Neural progenitor cell (in vitro differentiated cells): ENCODE measurements around the gene ARHGAP15. TPM values are rescaled to one million over a fixed set of nuclear protein-coding genes. Genes with fewer than 3 reads are reported as not detected.

ENCODE experiments used
- DNase-seq: peaks from one replicate; pipeline ENCODE4 v3.0.0-alpha.2; 2016; ENCODE audit warnings: low spot score
- H2AFZ ChIP-seq: fragments of 200-600 bp; sonication (generic); replicated peaks from 2 replicates; pipeline ENCODE4 v1.6.1; 2016; ENCODE audit warnings: antibody characterized with exemption
- H3F3A ChIP-seq: fragments of 200-600 bp; sonication (generic); 2 replicates; pipeline ENCODE4 v1.6.1; 2016; ENCODE audit warnings: antibody characterized with exemption, low read depth
- H3K27ac ChIP-seq: fragments of 200-600 bp; sonication (generic); 2 replicates; pipeline ENCODE4 v1.5.1; 2016; ENCODE audit warnings: mild to moderate bottlenecking
- H3K27me3 ChIP-seq: fragments of 200-600 bp; sonication (generic); 2 replicates; pipeline ENCODE4 v1.6.1; 2016; ENCODE audit warnings: mild to moderate bottlenecking, moderate library complexity
- H3K36me3 ChIP-seq: fragments of 200-600 bp; sonication (generic); 2 replicates; pipeline ENCODE4 v1.5.1; 2016
- H3K4me1 ChIP-seq: fragments of 200-600 bp; sonication (generic); 2 replicates; pipeline ENCODE4 v1.6.1; 2016; ENCODE audit warnings: mixed run types
- H3K4me2 ChIP-seq: fragments of 200-600 bp; sonication (generic); 2 replicates; pipeline ENCODE4 v1.6.1; 2016
- H3K4me3 ChIP-seq: fragments of 200-600 bp; sonication (generic); 2 replicates; pipeline ENCODE4 v1.5.1; 2016
- H3K79me2 ChIP-seq: fragments of 200-600 bp; sonication (generic); 2 replicates; pipeline ENCODE4 v1.6.1; 2016; ENCODE audit warnings: low read depth
- H3K9ac ChIP-seq: fragments of 200-600 bp; sonication (generic); 2 replicates; pipeline ENCODE4 v1.6.1; 2016
- H3K9me3 ChIP-seq: fragments of 200-600 bp; sonication (generic); 2 replicates; pipeline ENCODE4 v1.5.1; 2016; ENCODE audit warnings: low read depth
- H4K20me1 ChIP-seq: fragments of 200-600 bp; sonication (generic); 2 replicates; pipeline ENCODE4 v1.6.1; 2016; ENCODE audit warnings: low read depth
- H3K27ac Mint-ChIP-seq: 3 replicates; pipeline ENCODE4 v1.8.0; 2021; ENCODE audit warnings: mixed read lengths
- H3K27me3 Mint-ChIP-seq: 2 replicates; pipeline ENCODE4 v1.8.0; 2022; ENCODE audit warnings: low read depth, mild to moderate bottlenecking, inconsistent platforms, moderate library complexity, mixed read lengths; ENCODE audit not compliant: insufficient read depth
- H3K36me3 Mint-ChIP-seq: 3 replicates; pipeline ENCODE4 v1.8.0; 2021; ENCODE audit warnings: mixed read lengths
- H3K4me1 Mint-ChIP-seq: 3 replicates; pipeline ENCODE4 v1.8.0; 2021; ENCODE audit warnings: mixed read lengths
- H3K4me3 Mint-ChIP-seq: 3 replicates; pipeline ENCODE4 v1.8.0; 2021; ENCODE audit warnings: mild to moderate bottlenecking, moderate library complexity, mixed read lengths
- H3K9me3 Mint-ChIP-seq: 3 replicates; pipeline ENCODE4 v1.8.0; 2020; ENCODE audit warnings: mixed read lengths
- CTCF ChIP-seq: fragments of 200-600 bp; sonication (generic); IDR thresholded peaks from 2 replicates; pipeline ENCODE4 v1.5.1; 2017; ENCODE audit warnings: antibody characterized with exemption, mild to moderate bottlenecking
- EZH2 ChIP-seq: fragments of 200-600 bp; sonication (generic); IDR thresholded peaks from 2 replicates; pipeline ENCODE4 v1.6.1; 2017; ENCODE audit warnings: antibody characterized with exemption, mild to moderate bottlenecking, moderate library complexity
- EZH2phosphoT487 ChIP-seq: fragments of 200-600 bp; sonication (generic); IDR thresholded peaks from 2 replicates; pipeline ENCODE4 v1.6.1; 2017; ENCODE audit warnings: antibody characterized with exemption
- total RNA-seq: library from RNA; depleted of rRNA; stranded (reverse); fragments of >200 nt; gene quantifications from 2 replicates; pipeline ENCODE4 v1.2.3, GENCODE V29; 2015; ENCODE audit warnings: low replicate concordance

ARHGAP15 gene
- total RNA-seq, 1 donor from 2014 or later: 5.9 TPM

- no peak overlapping the region for H3K27ac Mint-ChIP-seq
- TF ChIP-seq EZH2 (no peak), EZH2phosphoT487 (no peak), CTCF (no peak)
- Histone ChIP-seq H3K9me3 (no peaks in the 10 kb centered on the region), H3F3A (no peaks in the 10 kb centered on the region), H3K4me3 (no peak overlapping the region), H3K36me3 (no peaks in the 10 kb centered on the region), H3K27me3 (no peaks in the 10 kb centered on the region), H3K9ac (no peak overlapping the region), H3K79me2 (no peaks in the 10 kb centered on the region), H2AFZ (no peak overlapping the region), H3K4me2 (no peak overlapping the region), H3K27ac (no peak overlapping the region), H4K20me1 (no peaks in the 10 kb centered on the region), H3K4me1 (no peaks in the 10 kb centered on the region)
- DNase-seq: no peak
- no peaks in the 10 kb centered on the region for H3K9me3 Mint-ChIP-seq
- H3K4me1 Mint-ChIP-seq: peaks cover 3% of the 10 kb centered on the region
- H3K36me3 Mint-ChIP-seq: no peaks in the 10 kb centered on the region
- H3K4me3 Mint-ChIP-seq: no peak overlapping the region
- H3K27me3 Mint-ChIP-seq: no peaks in the 10 kb centered on the region
These were observed 249.8 kb downstream of the ARHGAP15 start for GRCh38 chr2:143378996-143379395.

GRCh38 chr2:143379955-143380354 is 250.7 kb downstream of the ARHGAP15 start:
- no peaks in the 10 kb centered on the region for H3K9me3 Mint-ChIP-seq
- DNase-seq: no peak
- H3K4me2 ChIP-seq: no peak overlapping the region
- no peak overlapping the region for H3K27ac Mint-ChIP-seq
- no peaks in the 10 kb centered on the region for H3K79me2 ChIP-seq
- no peak overlapping the region for H3K27ac ChIP-seq
- H3K4me1 ChIP-seq: no peaks in the 10 kb centered on the region
- no peaks in the 10 kb centered on the region for H3K36me3 Mint-ChIP-seq
- no peaks in the 10 kb centered on the region for H3K9me3 ChIP-seq
- no peaks in the 10 kb centered on the region for H3K27me3 Mint-ChIP-seq
- no peak overlapping the region for H2AFZ ChIP-seq
- H3F3A ChIP-seq: no peaks in the 10 kb centered on the region
- no peaks in the 10 kb centered on the region for H3K36me3 ChIP-seq
- H3K4me3 ChIP-seq: no peak overlapping the region
- H4K20me1 ChIP-seq: no peaks in the 10 kb centered on the region
- H3K4me1 Mint-ChIP-seq: peaks cover 3% of the 10 kb centered on the region
- TF ChIP-seq CTCF: no peak
- TF ChIP-seq EZH2phosphoT487: no peak
- TF ChIP-seq EZH2: no peak
- no peak overlapping the region for H3K4me3 Mint-ChIP-seq
- no peak overlapping the region for H3K9ac ChIP-seq
- H3K27me3 ChIP-seq: no peaks in the 10 kb centered on the region

- H3K27ac Mint-ChIP-seq: no peak overlapping the region
- no peaks in the 10 kb centered on the region for H3K27me3 ChIP-seq
- DNase-seq: no peak
- no peaks in the 10 kb centered on the region for H3K9me3 ChIP-seq
- no peaks in the 10 kb centered on the region for H3K36me3 ChIP-seq
- H4K20me1 ChIP-seq: no peaks in the 10 kb centered on the region
- H3K4me3 ChIP-seq: no peak overlapping the region
- no peaks in the 10 kb centered on the region for H3K4me1 ChIP-seq
- no peaks in the 10 kb centered on the region for H3K9me3 Mint-ChIP-seq
- no peak for TF ChIP-seq CTCF
- no peak for TF ChIP-seq EZH2
- TF ChIP-seq EZH2phosphoT487: no peak
- H3K9ac ChIP-seq: no peak overlapping the region
- no peaks in the 10 kb centered on the region for H3K4me1 Mint-ChIP-seq
- no peaks in the 10 kb centered on the region for H3K79me2 ChIP-seq
- H2AFZ ChIP-seq: peak overlapping the region; percentile 70
- H3K27me3 Mint-ChIP-seq: no peaks in the 10 kb centered on the region
- no peak overlapping the region for H3K4me2 ChIP-seq
- H3K36me3 Mint-ChIP-seq: no peaks in the 10 kb centered on the region
- no peak overlapping the region for H3K27ac ChIP-seq
- no peak overlapping the region for H3K4me3 Mint-ChIP-seq
- H3F3A ChIP-seq: no peaks in the 10 kb centered on the region
These were observed 253.4 kb downstream of the ARHGAP15 start for GRCh38 chr2:143382573-143382972.

GRCh38 chr2:143383016-143383415 is 253.8 kb downstream of the ARHGAP15 start:
- no peaks in the 10 kb centered on the region for H3K4me1 Mint-ChIP-seq
- no peak overlapping the region for H3K4me3 Mint-ChIP-seq
- H3K4me1 ChIP-seq: no peaks in the 10 kb centered on the region
- TF ChIP-seq CTCF: no peak
- no peak for TF ChIP-seq EZH2
- H3F3A ChIP-seq: no peaks in the 10 kb centered on the region
- no peaks in the 10 kb centered on the region for H3K36me3 Mint-ChIP-seq
- no peak overlapping the region for H3K4me2 ChIP-seq
- no peaks in the 10 kb centered on the region for H3K9me3 Mint-ChIP-seq
- no peaks in the 10 kb centered on the region for H3K9me3 ChIP-seq
- H3K27ac ChIP-seq: no peak overlapping the region
- H3K27ac Mint-ChIP-seq: no peak overlapping the region
- no peak overlapping the region for H3K9ac ChIP-seq
- DNase-seq: no peak
- H3K27me3 ChIP-seq: no peaks in the 10 kb centered on the region
- no peaks in the 10 kb centered on the region for H3K27me3 Mint-ChIP-seq
- no peaks in the 10 kb centered on the region for H4K20me1 ChIP-seq
- H2AFZ ChIP-seq: peak overlapping the region; percentile 70
- H3K4me3 ChIP-seq: no peak overlapping the region
- H3K36me3 ChIP-seq: no peaks in the 10 kb centered on the region
- H3K79me2 ChIP-seq: no peaks in the 10 kb centered on the region
